Measurements from ENCODE around the gene GALNT3. TPM values are rescaled to one million over a fixed set of nuclear protein-coding genes. Genes with fewer than 3 reads are reported as not detected.

Gene GALNT3
- total RNA-seq, 1 donor from 2014 or later: 27.8 TPM

GRCh38 chr2:165796129-165796528, 2.1 kb upstream of the GALNT3 start:
- H3K27ac ChIP-seq: no peak overlapping the region
- intact Hi-C loops (cut with DNase I): no loop called here
- no peaks in the 10 kb centered on the region for H3K9me3 ChIP-seq
- no peaks in the 10 kb centered on the region for H3K27me3 ChIP-seq (ENCODE audit: low read depth)
- DNase-seq (no peak), ATAC-seq (no peak)
- no peak for TF ChIP-seq CTCF (IDR thresholded peaks at IDR 0.05)
- H3K36me3 ChIP-seq: no peaks in the 10 kb centered on the region
- H3K4me1 ChIP-seq: peaks cover 22% of the 10 kb centered on the region
- H3K4me3 ChIP-seq: no peak overlapping the region

GRCh38 chr2:165795011-165795410, 964 bp upstream of the GALNT3 start:
- Histone ChIP-seq H3K4me1 (peaks cover 22% of the 10 kb centered on the region), H3K27ac (peak overlapping the region; percentile 87), H3K36me3 (no peaks in the 10 kb centered on the region), H3K4me3 (peak overlapping the region; percentile 66), H3K27me3 (ENCODE audit: low read depth) (no peaks in the 10 kb centered on the region), H3K9me3 (no peaks in the 10 kb centered on the region)
- ATAC-seq (no peak), DNase-seq (no peak)
- no peak for TF ChIP-seq CTCF (IDR thresholded peaks at IDR 0.05)
- intact Hi-C loops (cut with DNase I): no loop called here

- Histone ChIP-seq H3K36me3 (no peaks in the 10 kb centered on the region), H3K9me3 (no peaks in the 10 kb centered on the region), H3K4me1 (peaks cover 22% of the 10 kb centered on the region), H3K27ac (peak overlapping the region; percentile 87), H3K4me3 (peak overlapping the region; percentile 66), H3K27me3 (ENCODE audit: low read depth) (no peaks in the 10 kb centered on the region)
- ATAC-seq (peak; percentile 75 to 77), DNase-seq (peak; percentile 63)
- no peak for TF ChIP-seq CTCF (IDR thresholded peaks at IDR 0.05)
- intact Hi-C loops (cut with DNase I): no loop called here
Measured at GRCh38 chr2:165794536-165794928, 485 bp upstream of the GALNT3 start.

GRCh38 chr2:165793161-165793778, 777 bp downstream of the GALNT3 start:
- H3K4me3 ChIP-seq: peak overlapping the region; percentile 66
- intact Hi-C loops (cut with DNase I): no loop called here
- no peaks in the 10 kb centered on the region for H3K9me3 ChIP-seq
- DNase-seq (peak; percentile 52), ATAC-seq (peak; percentile 60 to 74)
- H3K27ac ChIP-seq: peak overlapping the region; percentile 87
- H3K4me1 ChIP-seq: peaks cover 22% of the 10 kb centered on the region
- H3K27me3 ChIP-seq (ENCODE audit: low read depth): no peaks in the 10 kb centered on the region
- TF ChIP-seq CTCF (IDR thresholded peaks at IDR 0.05): no peak
- H3K36me3 ChIP-seq: no peaks in the 10 kb centered on the region

GRCh38 chr2:165792104-165792454, 2.0 kb downstream of the GALNT3 start:
- DNase-seq (no peak), ATAC-seq (no peak)
- intact Hi-C loops (cut with DNase I): no loop called here
- no peak overlapping the region for H3K4me3 ChIP-seq
- no peaks in the 10 kb centered on the region for H3K36me3 ChIP-seq
- no peaks in the 10 kb centered on the region for H3K9me3 ChIP-seq
- no peaks in the 10 kb centered on the region for H3K27me3 ChIP-seq (ENCODE audit: low read depth)
- H3K4me1 ChIP-seq: peaks cover 22% of the 10 kb centered on the region
- H3K27ac ChIP-seq: no peak overlapping the region
- no peak for TF ChIP-seq CTCF (IDR thresholded peaks at IDR 0.05)

Measured in lower lobe of right lung (tissue), 2 donors.